GM10266 (cell line): Measurements from ENCODE around the gene SMC1B.
"Not testable (repeated sequence)": the region's sequence is repeated elsewhere in the genome, so short reads cannot be mapped to it uniquely, and the experiment has no call there.

Experiments used
- DNase-seq: peaks from one replicate; pipeline ENCODE4 v3.0.0; 2012; ENCODE audit errors: extremely low spot score
- TF ChIP-seq, protein P1 (sequence below): IDR thresholded peaks from 2 replicates; pipeline ENCODE4 v1.5.1; 2012; ENCODE audit warnings: mild to moderate bottlenecking, low read depth; ENCODE audit not compliant: control insufficient read depth, insufficient read depth; ENCODE audit errors: missing control alignments

The SMC1B gene

DNA sequence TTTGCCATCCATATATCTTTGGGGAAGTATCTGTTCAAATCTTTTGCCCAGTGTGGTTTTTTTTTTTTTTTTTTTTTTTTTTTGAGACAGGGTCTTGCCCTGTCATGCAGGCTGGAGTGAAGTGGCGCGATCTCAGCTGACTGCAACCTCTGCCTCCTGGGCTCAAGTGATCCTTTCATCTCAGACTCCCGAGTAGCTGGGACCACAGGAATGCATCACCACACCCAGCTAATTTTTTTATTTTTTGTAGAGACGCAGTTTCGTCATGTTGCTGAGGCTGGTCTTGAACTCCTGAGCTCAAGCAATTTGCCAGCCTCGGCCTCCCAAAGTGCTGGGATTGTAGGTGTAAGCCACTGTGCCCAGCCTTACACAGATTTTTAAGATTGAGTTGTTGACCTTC lies 108.4 kb downstream of the SMC1B start:
- TF ChIP-seq, protein P1, sequence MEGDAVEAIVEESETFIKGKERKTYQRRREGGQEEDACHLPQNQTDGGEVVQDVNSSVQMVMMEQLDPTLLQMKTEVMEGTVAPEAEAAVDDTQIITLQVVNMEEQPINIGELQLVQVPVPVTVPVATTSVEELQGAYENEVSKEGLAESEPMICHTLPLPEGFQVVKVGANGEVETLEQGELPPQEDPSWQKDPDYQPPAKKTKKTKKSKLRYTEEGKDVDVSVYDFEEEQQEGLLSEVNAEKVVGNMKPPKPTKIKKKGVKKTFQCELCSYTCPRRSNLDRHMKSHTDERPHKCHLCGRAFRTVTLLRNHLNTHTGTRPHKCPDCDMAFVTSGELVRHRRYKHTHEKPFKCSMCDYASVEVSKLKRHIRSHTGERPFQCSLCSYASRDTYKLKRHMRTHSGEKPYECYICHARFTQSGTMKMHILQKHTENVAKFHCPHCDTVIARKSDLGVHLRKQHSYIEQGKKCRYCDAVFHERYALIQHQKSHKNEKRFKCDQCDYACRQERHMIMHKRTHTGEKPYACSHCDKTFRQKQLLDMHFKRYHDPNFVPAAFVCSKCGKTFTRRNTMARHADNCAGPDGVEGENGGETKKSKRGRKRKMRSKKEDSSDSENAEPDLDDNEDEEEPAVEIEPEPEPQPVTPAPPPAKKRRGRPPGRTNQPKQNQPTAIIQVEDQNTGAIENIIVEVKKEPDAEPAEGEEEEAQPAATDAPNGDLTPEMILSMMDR, result no peak
- no peak for DNase-seq

DNA sequence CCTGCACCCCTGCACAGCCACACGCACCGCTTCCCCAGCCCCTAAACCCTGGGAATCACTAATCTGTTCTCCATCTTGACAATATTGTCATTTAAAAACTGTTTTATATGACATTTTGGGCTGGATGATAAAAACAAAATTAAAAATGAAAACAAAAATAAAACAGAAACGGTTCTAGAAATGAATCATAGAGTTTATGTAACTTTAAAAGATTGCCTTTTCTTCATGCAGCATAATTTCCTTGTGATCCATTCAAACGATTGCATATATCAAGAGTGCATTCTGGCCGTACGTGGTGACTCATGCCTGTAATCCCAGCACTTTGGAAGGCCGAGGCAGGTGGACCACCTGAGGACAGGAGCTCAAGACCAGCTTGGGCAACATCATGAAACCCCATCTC lies 110.2 kb downstream of the SMC1B start:
- TF ChIP-seq, protein P1, result no peak
- no peak for DNase-seq

DNA sequence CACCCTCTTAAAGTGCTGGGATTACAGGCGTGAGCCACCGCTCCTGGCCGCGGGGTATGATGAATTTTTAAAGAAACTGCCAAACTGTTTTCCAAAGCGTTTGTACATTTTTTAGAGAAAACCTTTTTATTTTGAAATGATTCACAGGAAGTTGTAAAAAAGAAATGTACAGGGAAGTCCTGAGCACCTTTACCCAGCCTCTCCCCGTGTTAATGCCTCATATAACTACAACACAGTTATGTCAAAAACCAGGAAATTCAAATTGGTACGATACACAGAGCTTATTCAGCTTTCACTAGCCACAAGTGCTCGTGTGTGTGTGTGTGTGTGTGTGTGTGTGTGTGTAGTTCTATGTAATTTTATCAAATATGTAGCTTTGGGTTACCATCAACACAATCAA lies 110.6 kb downstream of the SMC1B start:
- DNase-seq, result no peak
- TF ChIP-seq, protein P1, result no peak

DNA sequence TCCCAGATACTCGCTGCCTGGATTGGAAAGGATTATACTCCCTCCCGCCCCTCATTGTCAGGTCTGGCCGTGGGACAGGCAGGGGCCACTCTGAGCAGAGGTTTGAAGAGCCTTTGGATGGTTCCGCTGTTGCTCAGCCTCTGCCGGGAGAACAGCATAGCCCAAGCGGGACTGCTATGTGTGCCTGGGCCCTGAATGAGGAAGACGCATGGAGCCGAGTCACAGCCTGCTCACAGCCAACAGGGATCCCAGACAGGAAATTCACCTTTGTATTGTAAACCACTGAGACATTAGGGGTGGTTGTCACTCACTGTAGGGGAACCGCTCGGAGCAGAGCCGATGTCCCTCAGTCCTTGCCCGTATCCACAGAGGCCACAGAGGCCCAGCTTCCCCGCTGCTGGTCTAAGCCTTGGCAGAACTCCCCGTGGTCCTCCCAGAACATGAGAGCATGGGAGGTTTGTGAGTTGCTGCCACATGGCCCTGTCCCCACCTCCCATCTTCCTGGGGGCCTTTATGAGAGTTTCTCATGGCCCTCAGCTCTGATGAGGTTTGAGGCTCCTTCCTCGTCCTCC lies 114.4 kb downstream of the SMC1B start:
- DNase-seq, result no peak
- TF ChIP-seq, protein P1, result no peak

DNA sequence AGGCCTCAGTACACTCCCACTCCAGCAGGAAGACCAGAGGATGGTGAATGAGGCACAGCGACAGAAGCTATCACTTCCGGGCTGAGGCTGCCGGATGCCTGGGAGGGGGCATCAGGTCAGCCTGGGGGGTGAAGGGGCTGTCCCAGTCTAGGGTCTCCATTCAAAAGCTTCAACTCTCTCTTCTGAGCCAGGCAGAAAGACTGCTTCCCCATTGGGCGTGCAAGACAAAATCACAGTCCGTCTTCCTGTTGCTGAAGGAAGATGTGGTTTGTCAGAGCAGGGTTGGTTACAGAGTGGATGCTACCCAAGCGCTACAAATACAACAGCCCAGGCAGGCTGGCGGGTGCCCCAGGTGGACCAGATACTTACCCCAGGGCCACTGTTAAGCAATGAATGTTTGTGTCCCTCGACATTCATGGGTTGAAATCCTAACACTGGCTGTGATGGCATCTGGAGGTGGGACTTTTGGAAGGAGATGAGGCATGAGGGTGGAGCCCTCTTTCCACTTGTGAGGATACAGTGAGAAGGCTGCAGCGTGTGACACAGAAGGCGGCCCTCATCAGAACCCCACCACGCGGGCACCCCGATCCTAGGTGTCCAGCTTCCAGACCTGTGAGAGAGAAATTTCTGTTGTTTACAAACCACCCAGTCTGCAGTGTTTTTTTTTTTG lies 116.6 kb downstream of the SMC1B start:
- DNase-seq, result no peak

DNA sequence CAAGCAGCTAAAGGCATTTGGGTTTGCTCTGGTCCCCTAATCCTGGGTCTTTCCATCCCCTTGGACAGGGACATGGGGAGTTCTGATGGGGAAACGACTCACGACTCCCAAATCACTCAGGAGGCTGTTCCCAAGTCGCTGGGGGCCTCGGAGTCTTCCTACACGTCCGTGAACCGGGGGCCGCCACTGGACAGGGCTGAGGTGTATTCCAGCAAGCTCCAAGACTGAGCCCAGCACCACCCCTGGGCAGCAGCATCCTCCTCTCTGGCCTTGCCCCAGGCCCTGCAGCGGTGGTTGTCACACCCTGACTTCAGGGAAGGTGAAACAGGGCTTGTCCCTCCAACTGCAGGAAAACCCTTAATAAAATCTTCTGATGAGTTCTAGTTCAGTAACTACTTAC lies 117.9 kb downstream of the SMC1B start:
- no peak for DNase-seq
- TF ChIP-seq, protein P1, result no peak

More for the DNA sequence above, 116.6 kb downstream of the SMC1B start:
- TF ChIP-seq, protein P1, result no peak

DNA sequence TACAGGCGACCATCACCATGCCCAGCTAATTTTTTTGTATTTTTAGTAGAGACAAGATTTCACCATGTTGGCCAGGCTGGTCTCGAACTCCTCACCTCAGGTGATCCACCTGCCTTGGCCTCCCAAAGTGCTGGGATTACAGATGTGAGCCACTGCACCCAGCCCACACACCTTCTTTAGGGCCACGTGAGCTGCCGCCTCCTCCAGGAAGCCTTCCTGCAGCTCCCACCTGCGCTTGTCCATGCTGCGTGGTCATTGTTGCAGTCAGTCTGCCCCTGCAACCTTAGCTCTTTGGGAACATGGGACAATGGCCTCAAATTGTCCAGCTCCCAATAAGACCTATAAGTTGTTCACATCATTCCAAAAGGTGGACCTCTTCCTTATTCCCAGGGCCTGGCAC lies 118.4 kb downstream of the SMC1B start:
- DNase-seq, result not testable (repeated sequence)
